Smooth muscle cell (in vitro differentiated cells): Measurements from ENCODE around the gene UBL4A. TPM values are rescaled to one million over a fixed set of nuclear protein-coding genes. Genes with fewer than 3 reads are reported as not detected.
A peak's percentile ranks its signal among the peaks of the same experiment; 100 is the strongest.

Experiments used
- DNase-seq: peaks from one replicate; lab custom pipeline; 2025; ENCODE audit not compliant: unreplicated experiment; lab: John Stamatoyannopoulos, UW
- H2AFZ ChIP-seq: fragments of 200-600 bp; sonication (generic); 2 replicates; pipeline ENCODE4 v1.6.0; 2016; ENCODE audit warnings: antibody characterized with exemption, low read depth, mild to moderate bottlenecking
- H3F3A ChIP-seq: fragments of 200-600 bp; sonication (generic); 2 replicates; pipeline ENCODE4 v1.6.0; 2017; ENCODE audit warnings: antibody characterized with exemption, low read depth
- H3K27ac ChIP-seq: fragments of 200-600 bp; sonication (generic); 2 replicates; pipeline ENCODE4 v1.5.1; 2016; ENCODE audit warnings: low read depth, mild to moderate bottlenecking
- H3K27me3 ChIP-seq: fragments of 200-600 bp; sonication (generic); 2 replicates; pipeline ENCODE4 v1.6.1; 2016; ENCODE audit warnings: low read depth, mild to moderate bottlenecking
- H3K36me3 ChIP-seq: fragments of 200-600 bp; sonication (generic); 2 replicates; pipeline ENCODE4 v1.5.1; 2016; ENCODE audit warnings: low read depth
- H3K4me1 ChIP-seq: fragments of 200-600 bp; sonication (generic); 2 replicates; pipeline ENCODE4 v1.5.1; 2016; ENCODE audit warnings: low read depth
- H3K4me2 ChIP-seq: fragments of 200-600 bp; sonication (generic); 2 replicates; pipeline ENCODE4 v1.6.0; 2016; ENCODE audit warnings: mild to moderate bottlenecking
- H3K4me3 ChIP-seq: fragments of 200-600 bp; sonication (generic); 2 replicates; pipeline ENCODE4 v1.5.1; 2016; ENCODE audit warnings: mild to moderate bottlenecking
- H3K79me2 ChIP-seq: fragments of 200-600 bp; sonication (generic); 2 replicates; pipeline ENCODE4 v1.6.0; 2016; ENCODE audit warnings: low read depth, mild to moderate bottlenecking
- H3K9ac ChIP-seq: fragments of 200-600 bp; sonication (generic); 2 replicates; pipeline ENCODE4 v1.6.0; 2016; ENCODE audit warnings: low read depth
- H3K9me3 ChIP-seq: fragments of 200-600 bp; sonication (generic); replicated peaks from 2 replicates; pipeline ENCODE4 v1.5.1; 2016; ENCODE audit warnings: low read depth
- H4K20me1 ChIP-seq: fragments of 200-600 bp; sonication (generic); 2 replicates; pipeline ENCODE4 v1.6.0; 2016; ENCODE audit warnings: low read depth
- WGBS: methylation state at CpG from one replicate; pipeline ENCODE4 v1.1.7; 2016; ENCODE audit warnings: low lambda C conversion rate; 5-methylcytosine and 5-hydroxymethylcytosine counted together
- polyA plus RNA-seq: library from polyadenylated mRNA; unstranded; fragments of >200 nt; fragmentation: Nextera tagmentation; extraction: Ambion mirVana; gene quantifications from 2 replicates; pipeline ENCODE4 v1.2.1, GENCODE V29; 2016
- total RNA-seq: library from RNA; depleted of rRNA; stranded (reverse); fragments of >200 nt; gene quantifications from 2 replicates; pipeline ENCODE4 v1.2.3, GENCODE V29; 2014
- TF ChIP-seq, protein P1 (sequence below): fragments of 200-600 bp; sonication (generic); IDR thresholded peaks from 2 replicates; pipeline ENCODE4 v1.5.1; 2017; ENCODE audit warnings: borderline replicate concordance, mild to moderate bottlenecking, antibody characterized with exemption; ENCODE audit not compliant: insufficient read depth, poor library complexity, severe bottlenecking

Gene UBL4A
- total and polyA plus RNA-seq, 2 experiments from 2014 or later: 42.1 to 46.9 TPM

DNA sequence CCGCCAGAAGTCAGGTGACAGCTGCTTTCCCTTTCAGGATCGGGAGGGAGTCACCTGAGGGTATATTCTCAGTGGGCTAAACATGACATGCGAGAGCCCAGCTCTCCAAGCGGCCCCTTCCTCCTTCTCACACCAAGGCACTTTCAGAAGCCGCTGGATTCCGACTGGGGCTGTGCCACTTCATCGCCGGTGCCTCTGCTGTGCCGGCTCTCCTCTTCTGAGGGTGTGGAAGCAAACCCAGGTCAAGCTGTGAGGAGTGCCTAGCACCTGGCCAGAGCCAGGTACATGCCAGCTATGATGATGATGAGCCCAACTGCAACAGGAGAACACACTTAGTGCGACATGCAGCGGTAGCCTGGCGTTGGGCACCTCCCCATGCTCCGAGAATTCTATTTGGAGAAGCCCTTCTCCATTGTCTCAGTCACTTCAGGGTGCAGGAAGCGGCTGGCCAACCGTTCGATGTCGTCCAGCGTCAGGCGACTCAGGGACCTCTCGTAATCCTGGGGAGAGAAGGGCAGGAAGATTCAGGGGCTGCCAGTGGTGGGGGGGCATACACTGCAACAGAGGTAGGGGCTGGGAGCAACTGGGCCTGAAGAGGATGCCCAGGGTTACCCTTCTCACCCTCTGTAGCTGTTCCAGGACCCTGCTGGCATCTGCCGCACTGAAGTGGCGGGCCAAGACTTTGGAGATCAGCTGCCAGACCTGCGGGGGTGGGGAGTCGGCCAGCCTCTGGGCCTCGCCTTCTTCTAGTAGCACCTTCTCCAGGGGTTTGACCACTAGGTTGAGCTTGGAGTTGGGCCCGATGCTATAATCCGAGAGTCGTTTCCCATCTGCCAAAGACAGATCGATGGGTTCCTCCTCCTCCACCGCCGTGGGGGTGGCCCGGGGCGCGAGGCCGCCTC lies 1.0 kb downstream of the UBL4A start:
- Histone ChIP-seq H3K4me2 (peak overlapping the region; percentile 83), H3F3A (no peaks in the 10 kb centered on the region), H3K9ac (no peak overlapping the region), H4K20me1 (no peaks in the 10 kb centered on the region), H3K9me3 (no peaks in the 10 kb centered on the region), H3K36me3 (no peaks in the 10 kb centered on the region), H3K4me3 (peak overlapping the region; percentile 52), H3K27me3 (no peaks in the 10 kb centered on the region), H3K4me1 (no peaks in the 10 kb centered on the region), H2AFZ (no peak overlapping the region), H3K27ac (peak overlapping the region; percentile 2), H3K79me2 (peaks cover 12% of the 10 kb centered on the region)
- 61% methylated on average over 34 of the region's 35 CpGs for WGBS
- TF ChIP-seq, protein P1, sequence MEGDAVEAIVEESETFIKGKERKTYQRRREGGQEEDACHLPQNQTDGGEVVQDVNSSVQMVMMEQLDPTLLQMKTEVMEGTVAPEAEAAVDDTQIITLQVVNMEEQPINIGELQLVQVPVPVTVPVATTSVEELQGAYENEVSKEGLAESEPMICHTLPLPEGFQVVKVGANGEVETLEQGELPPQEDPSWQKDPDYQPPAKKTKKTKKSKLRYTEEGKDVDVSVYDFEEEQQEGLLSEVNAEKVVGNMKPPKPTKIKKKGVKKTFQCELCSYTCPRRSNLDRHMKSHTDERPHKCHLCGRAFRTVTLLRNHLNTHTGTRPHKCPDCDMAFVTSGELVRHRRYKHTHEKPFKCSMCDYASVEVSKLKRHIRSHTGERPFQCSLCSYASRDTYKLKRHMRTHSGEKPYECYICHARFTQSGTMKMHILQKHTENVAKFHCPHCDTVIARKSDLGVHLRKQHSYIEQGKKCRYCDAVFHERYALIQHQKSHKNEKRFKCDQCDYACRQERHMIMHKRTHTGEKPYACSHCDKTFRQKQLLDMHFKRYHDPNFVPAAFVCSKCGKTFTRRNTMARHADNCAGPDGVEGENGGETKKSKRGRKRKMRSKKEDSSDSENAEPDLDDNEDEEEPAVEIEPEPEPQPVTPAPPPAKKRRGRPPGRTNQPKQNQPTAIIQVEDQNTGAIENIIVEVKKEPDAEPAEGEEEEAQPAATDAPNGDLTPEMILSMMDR: no peak
- DNase-seq: no peak

DNA sequence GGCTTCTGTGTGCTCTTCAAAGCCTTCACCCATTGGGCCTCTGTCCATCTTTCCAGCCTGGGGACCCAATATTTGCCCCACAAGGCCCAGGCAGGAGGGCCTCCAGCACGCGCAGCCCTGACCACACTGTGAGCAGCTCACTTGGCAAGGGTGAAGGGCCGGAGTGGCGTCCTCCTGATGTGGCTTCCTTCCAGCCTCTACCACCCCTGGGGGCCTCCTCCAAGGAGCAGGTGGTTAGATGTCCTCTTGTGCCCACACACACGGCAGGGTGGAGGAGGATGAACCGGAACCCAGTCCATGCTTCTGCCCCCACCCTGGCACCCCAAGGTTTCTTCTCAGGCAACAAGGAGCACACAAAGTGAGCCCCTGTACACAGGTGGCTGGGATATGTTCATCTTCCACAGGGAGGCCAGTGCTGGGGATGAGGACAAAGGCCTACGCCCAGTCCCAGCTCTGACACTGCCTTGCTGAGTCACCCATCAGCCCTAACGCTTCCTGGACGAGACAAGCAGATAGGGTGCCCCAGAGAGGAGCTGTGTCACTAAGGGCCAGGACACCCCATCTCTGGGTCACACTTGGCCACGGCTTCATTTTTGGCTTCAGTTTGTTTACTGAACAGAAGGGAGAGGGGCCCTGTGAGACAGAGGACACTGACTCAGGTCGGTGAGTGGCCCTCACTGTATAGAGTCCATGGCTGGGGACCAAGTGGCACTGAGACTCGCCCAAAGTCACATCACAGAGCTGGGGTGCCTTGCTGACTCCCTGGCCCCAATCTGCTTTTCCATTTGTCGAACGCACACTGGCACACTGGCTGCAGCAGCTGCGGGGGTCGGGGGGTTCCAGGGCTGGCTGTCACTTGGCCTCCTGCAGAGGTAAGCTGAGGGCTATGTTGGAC lies 1.9 kb downstream of the UBL4A start:
- DNase-seq: no peak
- Histone ChIP-seq H3K36me3 (no peaks in the 10 kb centered on the region), H3F3A (no peaks in the 10 kb centered on the region), H3K4me3 (no peak overlapping the region), H3K9me3 (no peaks in the 10 kb centered on the region), H3K27me3 (no peaks in the 10 kb centered on the region), H3K79me2 (peaks cover 12% of the 10 kb centered on the region), H3K27ac (peak overlapping the region; percentile 2), H3K4me1 (no peaks in the 10 kb centered on the region), H3K4me2 (peak overlapping the region; percentile 83), H2AFZ (no peak overlapping the region), H4K20me1 (no peaks in the 10 kb centered on the region), H3K9ac (no peak overlapping the region)
- TF ChIP-seq, protein P1: no peak
- 78% methylated on average over 16 of the region's 16 CpGs for whole genome bisulfite sequencing

GRCh38 chrX:154483325-154483724 lies 3.1 kb downstream of the UBL4A start:
- 80% methylated on average over 7 of the region's 7 CpGs for WGBS
- no peaks in the 10 kb centered on the region for H3K36me3 ChIP-seq

More at GRCh38 chrX:154483325-154483724, 3.1 kb downstream of the UBL4A start:
- Histone ChIP-seq H4K20me1 (no peaks in the 10 kb centered on the region), H3F3A (no peaks in the 10 kb centered on the region), H3K79me2 (peaks cover 7% of the 10 kb centered on the region), H3K4me1 (no peaks in the 10 kb centered on the region), H3K9me3 (no peaks in the 10 kb centered on the region), H2AFZ (no peak overlapping the region), H3K4me3 (no peak overlapping the region), H3K9ac (no peak overlapping the region), H3K4me2 (no peak overlapping the region), H3K27ac (no peak overlapping the region), H3K27me3 (no peaks in the 10 kb centered on the region)
- no peak for DNase-seq
- TF ChIP-seq, protein P1: no peak
